GM18498 (cell line): ENCODE data around the gene COL23A1.
A peak's percentile ranks its signal among the peaks of the same experiment; 100 is the strongest.
"Not testable (repeated sequence)": the region's sequence is repeated elsewhere in the genome, so short reads cannot be mapped to it uniquely, and the experiment has no call there.

Source experiments
- ATAC-seq: cut with Tn5 transposase; IDR thresholded peaks from one replicate; pipeline ENCODE4 v1.9.1; 2021; ENCODE audit warnings: mild to moderate bottlenecking, moderate library complexity; ENCODE audit not compliant: unreplicated experiment

The COL23A1 gene

DNA sequence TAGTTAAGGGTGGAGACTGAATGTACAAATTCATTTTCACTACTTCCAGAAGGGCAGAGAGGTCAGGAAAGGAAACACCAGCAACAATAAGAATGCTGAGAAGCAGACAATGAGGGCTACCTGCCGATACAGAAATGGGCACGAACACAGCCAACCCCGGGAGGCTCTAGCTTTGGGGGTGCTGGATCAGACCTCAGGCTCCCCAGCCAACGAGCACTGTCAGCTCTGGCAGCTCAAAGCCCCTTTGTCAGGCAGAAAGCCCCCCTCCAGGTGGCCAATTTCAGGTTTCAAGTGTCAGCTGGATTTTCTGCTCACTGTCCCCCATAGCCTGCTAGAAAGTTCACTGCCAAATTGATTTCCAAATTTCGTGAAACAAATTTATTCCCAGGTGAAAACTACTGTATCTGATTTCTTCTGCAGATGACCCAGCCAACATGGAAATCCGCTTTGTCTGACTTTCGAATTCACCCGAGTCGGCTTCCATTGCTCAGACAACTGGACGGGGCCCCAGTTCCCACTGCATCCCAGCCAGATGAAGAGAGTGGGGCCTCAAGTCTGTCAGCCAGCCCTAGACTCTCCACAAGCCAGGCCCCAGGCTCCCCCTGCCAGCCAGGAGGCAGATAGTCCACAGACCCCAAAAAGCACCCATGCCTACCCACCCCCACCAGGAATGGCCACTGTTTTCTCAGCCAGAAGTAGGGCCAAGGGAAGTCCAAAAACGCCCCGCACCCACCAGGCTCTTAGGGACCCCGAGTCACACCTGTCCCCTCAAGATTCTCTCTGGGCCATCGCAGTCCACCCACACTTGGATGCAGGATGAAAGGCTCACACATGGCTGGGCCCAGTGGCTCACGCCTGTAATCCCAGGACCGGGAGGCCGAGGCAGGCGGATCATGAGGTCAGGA is 261.1 kb downstream of the COL23A1 start:
- ATAC-seq: no peak

DNA sequence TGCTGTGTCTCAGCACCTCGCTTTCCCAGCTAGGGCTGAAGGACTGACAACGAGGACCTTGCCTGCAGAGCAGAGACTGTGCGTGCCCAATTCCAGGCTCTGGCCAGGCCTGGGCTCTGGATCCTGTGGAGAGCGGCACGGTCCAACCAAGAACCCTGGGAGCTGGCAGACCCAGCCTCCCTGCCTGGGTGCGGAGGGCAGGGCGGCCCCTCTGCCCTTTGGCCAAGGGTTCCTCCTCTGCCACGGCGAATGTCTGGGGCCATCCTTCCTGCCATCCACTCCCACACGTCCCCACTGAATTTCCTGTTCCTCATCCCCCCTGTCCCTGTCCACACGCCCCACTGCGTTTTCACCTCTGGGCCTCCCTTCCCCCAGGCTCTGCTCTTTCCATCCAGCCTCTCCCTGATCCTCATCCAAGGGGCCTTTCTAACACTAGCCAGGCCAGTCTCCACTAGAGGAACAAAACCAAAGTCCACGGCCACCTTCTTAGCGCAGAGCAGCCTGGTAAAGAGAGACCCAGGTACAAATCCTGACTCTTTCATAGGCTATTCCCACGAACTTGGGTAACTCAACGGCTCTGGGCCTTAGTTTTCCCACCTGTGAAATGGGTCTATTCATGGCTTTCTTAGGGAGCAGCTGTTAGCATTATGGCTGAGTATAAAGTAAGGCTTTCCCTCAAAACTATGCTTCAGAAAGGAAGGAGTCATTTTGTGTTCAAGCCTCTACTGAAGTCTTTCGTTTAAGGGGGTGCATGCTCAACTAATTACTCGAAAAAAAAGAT is 262.1 kb downstream of the COL23A1 start:
- ATAC-seq: no peak

DNA sequence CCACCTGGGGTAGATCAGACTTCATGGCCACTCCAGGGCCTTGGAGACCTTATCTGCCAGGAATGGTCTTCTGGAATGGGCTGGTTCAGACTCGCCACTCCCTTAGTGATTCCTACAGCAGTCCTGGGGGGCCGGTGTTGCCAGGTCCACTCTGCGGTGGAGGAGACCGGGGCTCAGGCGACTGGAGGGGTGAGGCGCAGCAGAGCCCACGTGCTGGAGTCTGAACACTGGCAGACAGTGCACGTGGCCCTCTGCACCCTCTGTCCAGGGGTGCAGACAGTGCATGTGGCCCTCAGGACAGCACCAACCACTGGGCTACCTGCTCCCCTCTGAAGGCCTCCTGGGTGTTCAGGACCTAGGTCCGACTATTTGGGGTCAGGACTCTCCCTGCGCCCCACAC is 262.7 kb downstream of the COL23A1 start:
- ATAC-seq: no peak

DNA sequence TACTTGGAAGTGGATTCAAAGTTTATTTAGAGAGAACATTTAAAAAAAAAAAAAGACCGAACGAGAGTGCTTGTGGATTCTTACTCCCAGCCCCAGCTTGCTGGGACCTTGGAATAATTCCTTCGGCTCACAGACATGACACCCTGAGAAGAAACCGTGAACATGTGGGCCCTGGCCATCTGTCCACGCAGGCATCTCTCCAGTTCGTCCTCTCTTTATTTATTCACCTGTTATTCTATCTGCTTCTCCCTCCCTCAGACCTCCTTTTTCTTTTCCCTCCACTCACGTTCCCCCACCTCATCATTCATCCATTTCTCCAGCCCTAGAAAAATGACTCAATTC is 263.8 kb downstream of the COL23A1 start:
- no peak for ATAC-seq

DNA sequence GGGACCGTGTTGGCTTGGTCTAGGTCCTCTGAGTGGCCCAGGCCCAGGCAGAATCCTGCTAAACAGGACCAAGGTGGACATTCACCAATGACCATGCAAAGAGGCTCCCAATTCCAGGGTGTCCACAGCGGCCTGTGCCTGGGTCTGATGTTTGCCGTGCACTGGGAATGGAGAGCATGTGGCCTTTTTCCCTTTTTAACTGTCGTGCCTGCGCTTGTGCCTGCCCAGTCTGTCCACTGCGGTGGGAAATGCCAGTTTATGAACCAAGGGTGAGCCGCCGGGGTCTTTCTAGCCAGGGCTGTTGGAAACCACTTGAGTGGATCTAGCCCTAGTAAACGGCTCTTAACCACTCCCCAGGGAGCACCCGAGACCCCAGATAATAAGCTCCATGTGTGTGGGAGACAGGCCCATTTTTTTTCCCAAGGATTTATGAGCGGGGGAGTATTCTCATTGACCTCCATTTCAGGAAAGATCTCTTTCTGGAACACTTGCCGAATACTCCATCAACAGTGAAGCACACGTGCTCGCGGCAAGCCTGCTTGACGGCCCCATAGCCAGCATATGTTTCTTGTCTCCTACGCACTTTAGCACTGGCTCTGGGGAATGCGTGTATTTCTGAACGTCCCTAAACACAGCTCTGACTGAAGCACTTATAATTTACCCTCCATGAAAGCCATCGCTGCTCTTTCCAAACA is 264.4 kb downstream of the COL23A1 start:
- no peak for ATAC-seq

DNA sequence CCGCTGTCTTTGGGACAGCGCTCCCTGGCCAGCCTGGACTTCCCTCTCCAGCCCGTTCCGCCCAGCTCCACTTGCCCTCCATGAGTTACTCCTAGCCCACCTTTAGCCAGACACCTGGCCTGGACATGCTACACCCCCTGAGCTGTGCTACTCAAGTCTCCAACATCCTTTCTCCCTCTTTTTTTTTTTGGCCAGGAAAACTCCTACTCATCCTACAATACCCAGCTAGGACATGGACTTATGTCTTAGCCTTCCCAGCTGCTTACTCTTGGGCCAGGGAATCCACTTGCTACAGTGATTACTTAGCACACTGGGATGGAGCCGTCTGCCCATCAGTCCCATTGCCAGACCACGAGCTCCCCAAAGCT is 264.9 kb downstream of the COL23A1 start:
- ATAC-seq: no peak

DNA sequence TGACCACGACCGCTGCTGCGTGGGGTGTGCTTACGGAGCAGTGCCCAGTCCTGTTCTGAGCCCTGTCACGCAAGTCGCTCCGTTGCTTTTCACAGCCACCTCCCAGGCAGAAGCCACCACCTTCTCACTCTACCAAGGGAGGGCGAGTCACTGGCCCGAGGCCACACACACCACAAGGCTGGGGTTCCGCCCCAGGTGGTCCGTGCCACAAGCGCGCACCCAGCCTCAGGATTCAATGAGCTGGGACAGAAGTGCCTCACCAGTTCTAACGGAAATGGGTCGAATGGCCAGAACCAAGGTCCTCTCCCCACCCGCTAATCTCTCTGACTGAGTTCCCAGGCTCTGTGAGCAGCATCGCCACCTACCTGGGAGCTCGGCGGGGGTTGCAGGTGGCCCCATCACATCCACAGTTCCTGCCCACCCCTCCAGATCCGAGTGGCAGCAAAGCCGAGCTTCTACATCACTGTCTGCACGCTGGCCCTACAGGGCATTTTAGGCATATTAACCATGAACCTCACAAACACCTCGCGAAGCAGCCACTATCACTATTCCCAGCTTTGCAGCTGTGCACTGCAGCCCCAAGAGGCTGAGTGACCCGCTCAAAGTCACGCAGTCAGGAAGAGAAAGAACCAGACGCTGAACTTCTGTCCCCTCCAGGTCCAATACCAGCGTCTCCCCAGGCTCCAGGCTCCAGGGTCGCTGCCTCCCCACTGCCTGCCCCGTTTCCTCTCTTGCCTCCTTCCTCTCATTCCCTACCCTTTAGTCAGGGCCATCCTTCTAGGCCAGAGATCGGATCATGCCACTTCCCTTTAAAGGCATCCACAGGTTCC is 265.5 kb downstream of the COL23A1 start:
- peak; percentile 47 for ATAC-seq

DNA sequence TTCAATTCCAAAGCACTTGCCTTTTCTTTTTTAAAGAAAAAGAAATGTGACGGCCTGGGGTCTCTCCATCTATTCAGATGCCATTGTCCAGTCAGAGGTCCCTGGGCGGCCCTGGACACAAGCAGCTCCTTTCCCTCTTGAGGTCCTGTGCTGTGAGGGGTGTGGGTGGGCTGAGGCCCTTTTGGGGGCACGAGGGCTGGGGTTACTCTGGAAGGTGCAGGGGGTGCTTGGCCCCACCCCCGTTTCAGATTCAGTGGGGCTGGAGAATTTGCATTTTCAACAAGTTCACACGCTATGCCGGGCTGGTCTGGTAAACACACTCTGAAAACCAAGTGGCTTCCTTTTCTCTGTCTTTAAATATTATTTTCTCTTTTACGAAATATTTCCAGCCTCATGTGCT is 266.2 kb downstream of the COL23A1 start:
- ATAC-seq: peak; percentile 29

DNA sequence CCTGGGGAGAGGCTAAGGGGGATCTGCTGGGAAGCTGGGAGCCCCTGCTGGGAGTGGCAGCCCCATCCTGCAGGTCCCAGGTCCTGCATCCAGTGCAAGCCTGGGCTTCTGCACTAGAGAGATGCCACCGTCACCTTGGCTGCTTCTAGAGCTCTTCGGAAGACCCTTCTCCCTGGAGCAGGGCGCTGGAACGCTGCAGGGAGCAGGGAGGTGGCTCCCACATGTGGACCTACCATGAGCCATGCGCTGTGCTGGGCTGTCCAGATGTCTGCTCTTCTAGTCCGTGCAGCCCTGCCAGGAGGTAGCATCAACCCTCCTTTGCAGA is 266.7 kb downstream of the COL23A1 start:
- no peak for ATAC-seq

DNA sequence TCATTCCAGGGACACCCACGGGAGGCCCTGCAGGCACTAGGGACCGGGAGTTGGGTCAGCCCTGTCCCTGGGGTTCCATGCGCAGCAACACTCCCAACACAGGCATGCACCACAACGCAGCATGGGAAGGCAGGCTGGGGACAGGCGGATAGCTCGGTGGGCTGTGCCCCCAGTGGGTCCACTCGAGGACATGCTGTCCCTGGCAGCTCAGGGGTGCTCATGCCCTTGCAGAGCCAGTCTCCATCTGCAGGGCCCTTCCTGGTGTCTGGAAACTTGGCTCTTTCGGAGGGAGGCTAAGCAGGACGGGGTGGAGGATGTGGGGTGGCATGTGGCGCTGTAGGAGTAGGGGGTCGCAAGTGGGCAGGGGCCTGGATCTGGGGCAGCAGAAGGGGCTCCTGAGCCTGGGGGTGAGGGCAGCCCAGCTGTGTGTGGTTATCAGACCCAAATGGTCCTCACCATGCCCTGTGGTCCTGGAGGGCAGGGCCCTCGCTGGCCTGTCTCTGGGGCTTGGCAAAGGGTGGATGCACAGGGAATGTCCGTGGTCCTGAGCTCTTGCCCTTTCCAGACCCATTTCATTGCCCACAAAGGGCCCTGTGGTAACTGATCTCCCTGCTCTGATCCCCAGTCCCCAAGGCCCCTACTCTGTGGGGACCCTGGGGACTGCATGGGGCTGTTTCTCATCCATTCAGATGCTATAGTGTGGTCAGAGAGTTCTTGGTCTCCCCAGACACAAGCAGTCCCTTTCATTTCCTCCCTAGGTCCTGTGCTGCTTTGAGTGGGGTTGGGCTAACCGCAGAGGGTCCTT is 267.3 kb downstream of the COL23A1 start:
- ATAC-seq: no peak

DNA sequence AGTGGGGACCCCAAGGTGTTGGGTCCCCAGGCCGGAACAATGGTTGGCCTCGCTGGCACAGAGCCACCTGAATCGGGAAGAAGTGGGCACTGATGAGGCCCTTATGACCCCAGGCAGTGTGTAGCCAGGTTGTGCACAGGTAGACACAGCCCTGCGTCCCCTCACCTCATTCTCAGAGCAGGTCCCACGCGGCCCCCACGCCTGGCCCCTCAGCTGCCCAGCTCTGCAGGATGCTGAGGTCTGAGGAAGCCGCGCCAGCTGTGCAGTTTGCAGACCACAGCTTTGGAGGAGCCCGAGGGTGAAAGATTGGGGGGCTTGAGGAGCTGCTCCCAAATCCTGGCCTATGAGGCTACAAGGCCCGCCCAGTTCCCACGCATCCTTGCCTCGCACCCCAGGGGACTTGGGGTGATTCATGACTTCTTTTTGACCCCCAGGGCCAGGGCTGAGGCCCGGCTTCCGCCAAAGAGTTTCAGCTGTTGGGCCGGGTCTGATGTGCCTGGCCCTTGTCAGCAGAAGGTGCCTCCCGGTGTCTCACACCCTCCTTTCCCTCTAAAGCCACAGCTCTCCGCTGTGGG is 269.8 kb downstream of the COL23A1 start:
- ATAC-seq: no peak

DNA sequence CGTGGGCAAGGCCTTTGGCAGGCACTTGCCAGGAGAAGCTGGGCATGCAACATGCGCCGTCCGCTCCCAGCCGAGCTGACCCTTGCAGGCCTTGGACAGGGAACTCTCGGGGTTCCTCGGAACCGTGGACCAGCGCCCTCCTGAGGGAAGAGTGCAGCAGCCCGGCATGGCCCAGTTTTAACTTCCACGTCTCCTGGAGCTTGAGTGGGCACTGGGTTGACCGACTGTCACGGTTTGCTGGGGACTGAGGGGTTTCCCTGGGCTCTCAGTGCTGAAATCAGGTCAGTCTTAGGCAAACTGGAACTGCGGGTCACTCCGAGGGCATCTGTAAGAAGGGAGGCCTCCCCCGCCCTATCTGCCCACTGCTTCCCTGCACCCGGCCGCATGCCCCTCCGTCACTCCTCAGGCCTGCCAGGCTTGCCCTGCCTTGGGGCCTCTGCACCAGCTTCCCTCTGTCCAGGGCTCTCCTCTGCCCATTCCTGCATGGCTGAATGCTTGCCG is 270.6 kb downstream of the COL23A1 start:
- ATAC-seq: no peak

DNA sequence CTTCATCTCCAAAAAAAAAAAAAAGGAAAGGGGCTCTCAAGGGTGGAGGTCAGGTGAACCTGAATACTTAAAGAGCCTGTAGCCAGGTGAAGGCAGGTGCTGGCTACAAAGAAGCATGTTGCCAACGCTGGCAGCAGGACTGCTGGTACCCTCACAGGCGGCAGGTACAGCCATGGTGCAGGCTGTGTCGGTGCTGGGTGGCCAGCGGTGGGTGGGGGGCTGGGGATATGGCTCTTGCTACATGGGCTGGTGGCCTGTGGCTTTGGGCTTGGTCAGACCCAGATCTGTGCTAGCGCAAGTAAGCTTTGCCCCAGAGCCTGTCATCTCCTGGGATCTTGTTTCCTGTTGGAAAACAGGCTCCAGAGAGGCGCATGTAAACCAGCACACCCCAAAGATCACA is 271.3 kb downstream of the COL23A1 start:
- ATAC-seq: no peak

DNA sequence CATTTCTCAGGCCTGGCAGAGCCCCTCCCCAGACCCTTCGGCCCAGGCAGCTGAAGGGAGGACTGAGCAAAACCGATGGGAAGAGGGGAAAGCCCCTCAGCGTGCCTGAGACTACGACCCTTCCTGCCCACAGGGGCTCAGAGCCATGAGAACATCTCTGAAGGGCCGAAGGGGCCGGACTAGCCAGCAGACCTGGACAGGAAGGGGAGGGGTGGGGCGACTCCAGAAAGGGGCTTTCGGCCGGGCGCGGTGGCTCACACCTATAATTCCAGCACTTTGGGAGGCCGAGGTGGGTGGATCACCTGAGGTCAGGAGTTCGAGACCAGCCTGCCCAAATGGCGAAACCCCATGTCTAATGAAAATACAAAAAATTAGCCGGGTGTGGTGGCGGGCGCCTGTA is 271.8 kb downstream of the COL23A1 start:
- ATAC-seq: no peak

DNA sequence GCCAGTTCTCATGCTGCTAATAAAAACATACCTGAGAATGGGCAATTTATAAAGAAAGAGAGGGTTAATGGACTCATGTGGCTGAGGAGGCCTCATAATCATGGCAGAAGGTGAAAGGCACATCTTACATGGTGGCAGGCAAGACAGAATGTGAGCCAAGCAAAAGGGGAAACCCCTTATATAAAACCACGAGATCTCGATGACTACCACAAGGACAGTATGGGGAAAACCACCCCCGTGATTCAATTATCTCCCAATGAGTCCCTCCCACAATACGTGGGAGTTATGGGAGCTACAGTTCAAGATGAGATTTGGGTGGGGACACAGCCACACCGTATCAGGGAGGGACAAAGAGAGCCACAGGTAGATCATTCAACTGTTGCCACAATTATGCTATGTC is 272.5 kb downstream of the COL23A1 start:
- ATAC-seq: not testable (repeated sequence)

DNA sequence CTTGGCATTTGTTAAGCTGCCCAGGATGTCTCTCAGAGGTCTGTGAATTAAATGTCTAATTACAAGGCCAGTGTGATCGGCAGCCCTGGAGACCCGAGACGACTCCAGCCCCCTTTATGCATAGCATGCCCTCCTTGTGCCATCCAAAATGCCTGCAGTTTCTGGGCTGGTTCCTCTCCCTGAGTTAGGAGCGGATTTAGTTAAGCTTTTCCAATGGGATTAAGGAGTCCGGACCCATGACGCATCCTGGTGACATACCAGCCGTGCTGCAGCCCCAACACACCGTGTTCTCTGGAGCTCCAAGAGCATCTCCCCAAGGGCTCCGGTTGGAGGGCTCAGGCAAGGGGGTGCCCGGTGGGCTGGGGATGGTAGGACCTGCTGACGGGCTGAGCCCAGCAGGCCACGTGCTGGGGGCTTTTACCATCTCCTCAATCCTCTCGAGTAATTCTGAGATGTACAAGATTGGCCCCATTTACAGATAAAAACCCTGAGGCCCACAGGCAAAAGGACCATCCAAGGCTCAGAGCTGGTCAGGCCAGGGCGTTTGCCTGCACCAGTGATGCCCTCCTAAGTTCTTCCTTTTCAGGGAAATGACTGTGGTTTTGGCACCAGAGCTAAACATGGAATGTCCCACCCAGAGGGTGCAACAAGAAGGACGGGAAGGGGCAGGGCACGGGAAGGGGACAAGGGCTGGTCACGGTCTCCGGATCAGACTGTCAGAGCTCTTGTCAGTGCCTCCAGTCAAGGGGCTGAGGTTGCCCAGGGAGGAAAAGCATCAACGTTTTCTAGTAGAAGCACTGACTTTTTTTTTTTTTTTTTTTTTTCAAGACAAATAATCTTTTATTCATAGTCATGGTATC is 275.0 kb downstream of the COL23A1 start:
- ATAC-seq: no peak

DNA sequence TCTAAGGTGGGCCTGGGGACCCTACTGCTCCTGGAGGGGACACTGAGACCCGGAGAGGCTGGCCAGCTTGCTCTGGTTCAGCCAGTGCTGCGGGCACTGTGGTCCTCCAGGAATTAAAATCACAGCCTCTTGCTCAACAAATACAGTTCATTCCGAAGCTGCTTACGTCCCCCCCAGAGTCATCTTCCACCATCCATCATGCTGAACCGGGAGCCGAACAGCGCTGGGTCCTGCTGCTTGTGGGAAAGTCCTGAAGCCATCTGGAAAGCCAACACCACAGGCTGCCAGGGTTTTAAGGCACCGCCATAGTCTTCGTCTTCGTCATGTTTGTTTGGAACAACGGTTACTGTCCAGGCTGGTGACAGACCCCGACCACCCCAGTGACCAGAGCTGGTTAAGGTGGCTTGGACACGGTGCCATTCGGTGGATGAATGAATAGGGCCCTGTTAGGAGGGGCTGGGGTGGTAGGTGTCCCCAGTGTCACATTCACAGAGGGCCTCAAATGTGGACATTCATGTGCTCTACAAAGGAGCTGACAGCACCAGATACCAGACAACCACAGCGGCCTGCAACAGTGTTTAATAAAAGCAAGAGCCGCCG is 276.0 kb downstream of the COL23A1 start:
- ATAC-seq: no peak

DNA sequence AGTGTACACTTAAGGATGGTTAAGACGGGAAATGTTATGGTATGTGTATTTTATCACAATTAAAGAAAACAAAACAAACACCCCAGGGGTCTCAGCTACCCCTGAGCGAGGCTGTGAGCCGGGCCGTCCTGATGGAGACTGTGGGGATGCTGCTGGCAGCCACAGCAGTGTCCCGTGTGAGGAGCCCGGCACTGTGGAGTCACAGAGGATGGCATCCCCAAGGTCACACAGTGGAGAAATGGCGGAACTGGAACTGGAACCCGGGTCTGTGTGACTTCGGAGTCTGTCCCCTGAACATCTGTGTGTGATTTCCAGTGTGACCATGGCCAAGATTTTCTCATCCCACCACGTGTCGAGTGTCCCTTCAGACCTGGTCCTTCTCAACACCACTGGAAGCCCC is 276.9 kb downstream of the COL23A1 start:
- no peak for ATAC-seq
